Measurements from ENCODE around the gene ONECUT3.

DNA sequence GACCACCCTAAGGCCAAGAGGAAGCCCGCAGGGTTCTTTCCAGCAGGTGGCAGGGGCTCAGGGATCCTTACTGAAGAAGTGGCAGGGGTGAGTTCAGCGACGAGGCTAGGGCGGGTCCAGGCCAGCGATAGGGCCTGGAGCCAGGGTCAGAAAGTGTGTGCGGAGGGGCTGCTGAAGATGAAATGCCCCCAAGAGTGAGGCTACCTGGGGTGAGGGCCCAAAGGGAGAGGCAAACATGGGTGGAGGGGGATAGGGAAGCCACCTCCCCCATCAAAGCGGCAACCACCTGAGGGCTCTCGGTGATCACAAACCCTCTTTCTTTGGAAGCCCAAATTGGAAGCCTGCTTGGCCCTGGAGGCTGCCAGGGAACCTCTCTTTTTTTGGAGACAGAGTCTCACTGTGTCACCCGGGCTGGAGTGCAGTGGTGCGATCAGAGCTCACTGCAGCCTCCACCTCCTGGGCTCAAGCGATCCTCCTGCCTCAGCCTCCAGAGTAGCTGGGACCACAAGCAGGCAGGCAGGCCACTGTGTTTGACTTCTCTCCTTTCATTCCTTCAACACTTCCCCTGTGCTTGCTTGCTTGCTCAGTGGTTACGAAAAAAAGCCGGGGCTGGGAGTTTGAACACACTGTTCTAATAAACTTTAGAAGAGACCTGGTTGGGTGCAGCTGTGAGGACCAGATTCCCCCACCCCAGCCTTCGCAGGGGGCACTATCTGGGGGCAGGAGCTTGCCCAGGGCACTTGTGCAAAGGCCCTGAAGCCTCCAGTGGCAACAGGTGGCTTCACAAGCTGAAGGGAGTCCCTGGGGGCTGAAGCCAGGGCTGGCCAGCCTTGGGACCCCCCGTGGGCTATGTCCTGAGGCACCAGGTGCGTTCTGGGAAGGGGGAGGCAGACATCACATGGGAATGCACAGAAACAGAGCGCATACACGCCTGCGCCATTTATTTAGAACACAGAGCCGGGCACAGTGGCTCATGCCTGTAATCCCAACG lies 60.2 kb downstream of the ONECUT3 start:
- TF ChIP-seq, protein P1, sequence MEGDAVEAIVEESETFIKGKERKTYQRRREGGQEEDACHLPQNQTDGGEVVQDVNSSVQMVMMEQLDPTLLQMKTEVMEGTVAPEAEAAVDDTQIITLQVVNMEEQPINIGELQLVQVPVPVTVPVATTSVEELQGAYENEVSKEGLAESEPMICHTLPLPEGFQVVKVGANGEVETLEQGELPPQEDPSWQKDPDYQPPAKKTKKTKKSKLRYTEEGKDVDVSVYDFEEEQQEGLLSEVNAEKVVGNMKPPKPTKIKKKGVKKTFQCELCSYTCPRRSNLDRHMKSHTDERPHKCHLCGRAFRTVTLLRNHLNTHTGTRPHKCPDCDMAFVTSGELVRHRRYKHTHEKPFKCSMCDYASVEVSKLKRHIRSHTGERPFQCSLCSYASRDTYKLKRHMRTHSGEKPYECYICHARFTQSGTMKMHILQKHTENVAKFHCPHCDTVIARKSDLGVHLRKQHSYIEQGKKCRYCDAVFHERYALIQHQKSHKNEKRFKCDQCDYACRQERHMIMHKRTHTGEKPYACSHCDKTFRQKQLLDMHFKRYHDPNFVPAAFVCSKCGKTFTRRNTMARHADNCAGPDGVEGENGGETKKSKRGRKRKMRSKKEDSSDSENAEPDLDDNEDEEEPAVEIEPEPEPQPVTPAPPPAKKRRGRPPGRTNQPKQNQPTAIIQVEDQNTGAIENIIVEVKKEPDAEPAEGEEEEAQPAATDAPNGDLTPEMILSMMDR (tag by site-specific recombination; IDR thresholded peaks at IDR 0.05): no peak
- TF ChIP-seq, protein P2, sequence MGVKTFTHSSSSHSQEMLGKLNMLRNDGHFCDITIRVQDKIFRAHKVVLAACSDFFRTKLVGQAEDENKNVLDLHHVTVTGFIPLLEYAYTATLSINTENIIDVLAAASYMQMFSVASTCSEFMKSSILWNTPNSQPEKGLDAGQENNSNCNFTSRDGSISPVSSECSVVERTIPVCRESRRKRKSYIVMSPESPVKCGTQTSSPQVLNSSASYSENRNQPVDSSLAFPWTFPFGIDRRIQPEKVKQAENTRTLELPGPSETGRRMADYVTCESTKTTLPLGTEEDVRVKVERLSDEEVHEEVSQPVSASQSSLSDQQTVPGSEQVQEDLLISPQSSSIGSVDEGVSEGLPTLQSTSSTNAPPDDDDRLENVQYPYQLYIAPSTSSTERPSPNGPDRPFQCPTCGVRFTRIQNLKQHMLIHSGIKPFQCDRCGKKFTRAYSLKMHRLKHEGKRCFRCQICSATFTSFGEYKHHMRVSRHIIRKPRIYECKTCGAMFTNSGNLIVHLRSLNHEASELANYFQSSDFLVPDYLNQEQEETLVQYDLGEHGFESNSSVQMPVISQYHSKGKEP (tag by site-specific recombination; IDR thresholded peaks at IDR 0.05): no peak
- TF ChIP-seq, protein P3, sequence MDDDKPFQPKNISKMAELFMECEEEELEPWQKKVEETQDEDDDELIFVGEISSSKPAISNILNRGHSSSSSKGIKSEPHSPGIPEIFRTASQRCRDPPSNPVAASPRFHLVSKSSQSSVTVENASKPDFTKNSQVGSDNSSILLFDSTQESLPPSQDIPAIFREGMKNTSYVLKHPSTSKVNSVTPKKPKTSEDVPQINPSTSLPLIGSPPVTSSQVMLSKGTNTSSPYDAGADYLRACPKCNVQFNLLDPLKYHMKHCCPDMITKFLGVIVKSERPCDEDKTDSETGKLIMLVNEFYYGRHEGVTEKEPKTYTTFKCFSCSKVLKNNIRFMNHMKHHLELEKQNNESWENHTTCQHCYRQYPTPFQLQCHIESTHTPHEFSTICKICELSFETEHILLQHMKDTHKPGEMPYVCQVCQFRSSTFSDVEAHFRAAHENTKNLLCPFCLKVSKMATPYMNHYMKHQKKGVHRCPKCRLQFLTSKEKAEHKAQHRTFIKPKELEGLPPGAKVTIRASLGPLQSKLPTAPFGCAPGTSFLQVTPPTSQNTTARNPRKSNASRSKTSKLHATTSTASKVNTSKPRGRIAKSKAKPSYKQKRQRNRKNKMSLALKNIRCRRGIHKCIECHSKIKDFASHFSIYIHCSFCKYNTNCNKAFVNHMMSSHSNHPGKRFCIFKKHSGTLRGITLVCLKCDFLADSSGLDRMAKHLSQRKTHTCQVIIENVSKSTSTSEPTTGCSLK (tag by site-specific recombination; IDR thresholded peaks at IDR 0.05): no peak
- TF ChIP-seq ZNF140 (tag by site-specific recombination; IDR thresholded peaks at IDR 0.05): no peak
- no peak for TF ChIP-seq ZNF138 (tag by site-specific recombination; IDR thresholded peaks at IDR 0.05; ENCODE audit: borderline replicate concordance)
- TF ChIP-seq, protein P4, sequence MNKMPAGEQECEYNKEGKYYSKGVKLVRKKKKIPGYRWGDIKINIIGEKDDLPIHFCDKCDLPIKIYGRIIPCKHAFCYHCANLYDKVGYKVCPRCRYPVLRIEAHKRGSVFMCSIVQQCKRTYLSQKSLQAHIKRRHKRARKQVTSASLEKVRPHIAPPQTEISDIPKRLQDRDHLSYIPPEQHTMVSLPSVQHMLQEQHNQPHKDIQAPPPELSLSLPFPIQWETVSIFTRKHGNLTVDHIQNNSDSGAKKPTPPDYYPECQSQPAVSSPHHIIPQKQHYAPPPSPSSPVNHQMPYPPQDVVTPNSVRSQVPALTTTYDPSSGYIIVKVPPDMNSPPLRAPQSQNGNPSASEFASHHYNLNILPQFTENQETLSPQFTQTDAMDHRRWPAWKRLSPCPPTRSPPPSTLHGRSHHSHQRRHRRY (tag by site-specific recombination; IDR thresholded peaks at IDR 0.05): no peak
- no peak for TF ChIP-seq ZNF324 (tag by site-specific recombination; IDR thresholded peaks at IDR 0.05)
- TF ChIP-seq, protein P5, sequence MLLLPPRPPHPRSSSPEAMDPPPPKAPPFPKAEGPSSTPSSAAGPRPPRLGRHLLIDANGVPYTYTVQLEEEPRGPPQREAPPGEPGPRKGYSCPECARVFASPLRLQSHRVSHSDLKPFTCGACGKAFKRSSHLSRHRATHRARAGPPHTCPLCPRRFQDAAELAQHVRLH (tag by site-specific recombination; IDR thresholded peaks at IDR 0.05): no peak
- TF ChIP-seq TRIM28 (IDR thresholded peaks at IDR 0.05; ENCODE audit: borderline replicate concordance, low read length): no peak
- TF ChIP-seq ZNF274 (IDR thresholded peaks at IDR 0.05; ENCODE audit: low read length): no peak
- TF ChIP-seq ZNF274 (tag by site-specific recombination; IDR thresholded peaks at IDR 0.05; ENCODE audit: borderline replicate concordance): no peak
- TF ChIP-seq ZNF670 (tag by site-specific recombination; IDR thresholded peaks at IDR 0.05; ENCODE audit: low read depth): no peak
- no peak for TF ChIP-seq ZNF121 (tag by site-specific recombination; IDR thresholded peaks at IDR 0.05)

Data from HEK293 (cell line).